Activated CD4-positive, alpha-beta memory T cell treated with anti-CD3 and anti-CD28 coated beads for 36 hours (primary cell): ENCODE measurements around the gene SIGLEC9. TPM values are rescaled to one million over a fixed set of nuclear protein-coding genes. Genes with fewer than 3 reads are reported as not detected.

Experiments used
- CTCF ChIA-PET: fragments of 350-600 bp; sonication (Branson Sonifier 250); formaldehyde crosslinking; loops from one replicate; lab custom pipeline; 2021; ENCODE audit warnings: antibody characterized with exemption, inconsistent platforms; lab: Charles Lee
- POLR2A ChIA-PET: fragments of 350-600 bp; sonication (Branson Sonifier 250); formaldehyde crosslinking; loops from one replicate; lab custom pipeline; 2021; ENCODE audit warnings: antibody characterized with exemption; lab: Charles Lee
- DNase-seq: peaks from one replicate; pipeline ENCODE4 v3.0.0-alpha.2; 2020
- H3K27ac Mint-ChIP-seq: one replicate; pipeline ENCODE4 v1.8.0; 2021; ENCODE audit warnings: mixed read lengths
- H3K27me3 Mint-ChIP-seq: one replicate; pipeline ENCODE4 v1.8.0; 2021; ENCODE audit warnings: mixed read lengths
- H3K36me3 Mint-ChIP-seq: one replicate; pipeline ENCODE4 v1.8.0; 2021; ENCODE audit warnings: mixed read lengths
- H3K4me1 Mint-ChIP-seq: one replicate; pipeline ENCODE4 v1.8.0; 2021; ENCODE audit warnings: low read depth, mixed read lengths
- H3K4me3 Mint-ChIP-seq: one replicate; pipeline ENCODE4 v1.8.0; 2021; ENCODE audit warnings: mild to moderate bottlenecking, mixed read lengths
- H3K9me3 Mint-ChIP-seq: one replicate; pipeline ENCODE4 v1.8.0; 2021; ENCODE audit warnings: mixed read lengths
- intact Hi-C: fragments of 100-400 bp; cut with micrococcal nuclease; formaldehyde crosslinking; loops from one replicate; pipeline ENCODE4 v1.15.1; 2023
- total RNA-seq, 2 experiments: library from RNA; stranded (reverse); gene quantifications; one replicate each; pipeline ENCODE4 v1.2.3, GENCODE V29; 2021

Gene SIGLEC9
- total RNA-seq, 2 experiments from 2014 or later: 1.3 to 1.4 TPM

DNA sequence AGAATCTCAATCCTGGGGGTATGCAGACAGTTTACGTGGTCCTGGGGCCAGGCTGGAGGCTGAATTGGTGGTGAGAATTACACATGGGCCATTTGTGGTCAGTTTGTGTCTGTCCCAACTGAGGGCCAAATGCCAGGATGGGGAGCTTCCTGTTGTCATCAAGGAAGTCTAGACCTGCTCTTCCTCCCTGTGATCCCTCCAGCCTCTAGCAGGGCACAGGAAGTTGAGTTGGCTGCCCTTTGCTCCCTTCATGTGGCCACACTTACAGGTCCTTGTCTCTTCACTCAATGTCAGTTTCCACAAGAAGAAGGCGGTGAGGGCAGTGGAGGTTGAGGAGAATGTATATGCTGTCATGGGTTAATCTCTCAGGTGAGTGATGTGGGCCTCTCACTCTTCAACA, 47.5 kb downstream of the SIGLEC9 start:
- Mint-ChIP-seq H3K36me3 (no peaks in the 10 kb centered on the region), H3K4me1 (peaks cover 15% of the 10 kb centered on the region), H3K27me3 (peaks cover 11% of the 10 kb centered on the region), H3K4me3 (no peak overlapping the region), H3K27ac (no peak overlapping the region), H3K9me3 (no peaks in the 10 kb centered on the region)
- DNase-seq: no peak
- ChIA-PET CTCF (interaction anchor here (4.6 kb wide), 1 partner anchor 15 kb away, joined by 36 read pairs; no protein-coding TSS in a partner anchor), POLR2A (no interaction called here)
- intact Hi-C loops: no loop called here

DNA sequence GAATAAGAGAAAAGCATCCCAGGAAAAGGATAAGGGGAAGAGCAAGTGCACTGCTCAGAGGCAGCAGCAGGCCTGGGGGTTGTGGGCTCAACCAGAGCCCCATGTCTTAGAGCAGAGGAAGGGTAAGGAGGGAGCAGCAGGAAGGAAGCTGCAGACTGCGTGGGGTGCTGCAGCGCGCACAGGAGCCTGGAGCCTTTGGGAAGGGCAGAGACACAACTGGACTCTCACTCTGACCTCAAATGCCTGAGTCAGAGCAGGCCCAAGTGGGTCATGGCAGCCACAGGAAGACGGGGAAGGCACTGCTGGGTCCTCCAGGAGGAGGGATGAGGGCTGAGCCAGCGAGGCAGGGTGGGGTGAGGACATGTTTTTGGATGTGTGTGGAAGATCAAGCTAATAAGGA, 49.0 kb downstream of the SIGLEC9 start:
- POLR2A ChIA-PET: no interaction called here
- intact Hi-C loops: no loop called here
- Mint-ChIP-seq H3K27ac (no peak overlapping the region), H3K27me3 (peaks cover 10% of the 10 kb centered on the region), H3K9me3 (no peaks in the 10 kb centered on the region), H3K36me3 (no peaks in the 10 kb centered on the region), H3K4me1 (peaks cover 4% of the 10 kb centered on the region), H3K4me3 (no peak overlapping the region)
- DNase-seq: no peak
- CTCF ChIA-PET: interaction anchor here (1.2 to 1.7 kb wide), 2 partner anchors 15 to 86 kb away, joined by 3 to 4 read pairs; no protein-coding TSS in a partner anchor

DNA sequence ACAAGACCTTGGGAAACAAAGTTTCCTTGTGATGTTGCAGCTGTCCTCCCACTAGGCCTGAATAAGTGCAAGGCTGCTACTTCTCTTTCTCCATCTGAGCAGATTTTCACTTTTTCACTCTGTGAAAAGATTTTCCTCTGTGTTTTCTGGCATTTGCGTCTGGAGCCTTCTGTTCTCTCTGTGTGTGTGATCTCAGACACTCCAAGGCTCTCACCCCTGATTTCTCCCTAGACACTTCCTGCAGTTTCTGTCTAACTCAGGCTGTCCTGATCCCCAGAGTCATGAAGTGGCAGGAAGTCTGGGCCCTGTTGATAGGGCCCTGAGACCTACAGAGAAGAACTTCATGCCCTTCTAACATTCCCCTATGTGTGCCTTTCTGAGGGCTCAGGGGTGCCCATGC, 54.5 kb downstream of the SIGLEC9 start:
- intact Hi-C loops: no loop called here
- Mint-ChIP-seq H3K27ac (no peak overlapping the region), H3K9me3 (no peaks in the 10 kb centered on the region), H3K4me3 (no peak overlapping the region), H3K27me3 (peaks cover 7% of the 10 kb centered on the region), H3K36me3 (no peaks in the 10 kb centered on the region), H3K4me1 (no peaks in the 10 kb centered on the region)
- CTCF ChIA-PET: interaction anchor here (0.7 to 2.1 kb wide), 2 partner anchors 20 to 452 kb away, joined by 4 to 9 read pairs; no protein-coding TSS in a partner anchor
- POLR2A ChIA-PET: no interaction called here
- DNase-seq: no peak

Other genes with a start within 250 kb of the SIGLEC9 start
- not detected for gene KLK4, start 213.5 kb upstream of the SIGLEC9 start, total RNA-seq
- gene KLK5, start 171.9 kb upstream of the SIGLEC9 start, total RNA-seq: not detected
- not detected for gene KLK6, start 155.3 kb upstream of the SIGLEC9 start, total RNA-seq
- gene KLK7, start 141.0 kb upstream of the SIGLEC9 start, total RNA-seq: not detected
- not detected for gene KLK8, start 123.3 kb upstream of the SIGLEC9 start, total RNA-seq
- not detected for gene KLK10, start 105.2 kb upstream of the SIGLEC9 start, total RNA-seq
- gene KLK11, start 98.3 kb upstream of the SIGLEC9 start, total RNA-seq: not detected
- not detected for gene KLK12, start 89.9 kb upstream of the SIGLEC9 start, total RNA-seq
- gene KLK13, start 59.8 kb upstream of the SIGLEC9 start, total RNA-seq: not detected
- gene KLK14, start 42.0 kb upstream of the SIGLEC9 start, total RNA-seq: under 1 TPM; 0.61 to 0.76 TPM
- gene CTU1, start 16.5 kb upstream of the SIGLEC9 start, total RNA-seq: 1 to 10 TPM; 8.8 to 9.8 TPM
- not detected for gene SIGLEC7, start 17.4 kb downstream of the SIGLEC9 start, total RNA-seq
- gene CD33, start 100.2 kb downstream of the SIGLEC9 start, total RNA-seq: under 1 TPM; 0.43 to 0.65 TPM
- not detected for gene SIGLECL1, start 126.2 kb downstream of the SIGLEC9 start, total RNA-seq
- under 1 TPM; 0.07 to 0.24 TPM for gene IGLON5, start 186.7 kb downstream of the SIGLEC9 start, total RNA-seq
- 1 to 10 TPM; 3.2 to 3.5 TPM for gene VSIG10L, start 217.2 kb downstream of the SIGLEC9 start, total RNA-seq
- 100 to 1,000 TPM; 190 to 193 TPM for gene ETFB, start 241.5 kb downstream of the SIGLEC9 start, total RNA-seq
- gene CLDND2, start 244.1 kb downstream of the SIGLEC9 start, total RNA-seq: 1 to 10 TPM; 2.8 to 4.8 TPM
- 100 to 1,000 TPM; 140 to 149 TPM for gene NKG7, start 247.7 kb downstream of the SIGLEC9 start, total RNA-seq